Sigmoid colon (tissue), 4 donors: ENCODE data around the gene SUCO.

Experiments used
- CTCF ChIP-seq, 4 experiments: fragments of 450-650 bp in 3 of 4; fragments of 200-600 bp in 1 of 4; IDR thresholded peaks; one replicate each; pipeline ENCODE4 v1.5.1; 2016 to 2019; ENCODE audit warnings: antibody characterized with exemption in 4 of 4, mild to moderate bottlenecking in 3 of 4, moderate library complexity in 2 of 4
- EP300 ChIP-seq, 4 donors: sonication (generic); formaldehyde crosslinking; IDR thresholded peaks; one replicate each; pipeline ENCODE4 v1.6.1; 2017; ENCODE audit warnings: antibody characterized with exemption in 4 of 4
- POLR2A ChIP-seq, 2 donors: fragments of 450-650 bp; IDR thresholded peaks; one replicate each; pipeline ENCODE4 v1.6.1; 2016; ENCODE audit warnings: antibody characterized with exemption in 2 of 2, mild to moderate bottlenecking in 2 of 2, moderate library complexity in 2 of 2
- POLR2AphosphoS5 ChIP-seq, 4 donors: sonication (generic); formaldehyde crosslinking; IDR thresholded peaks; one replicate each; pipeline ENCODE4 v1.6.1; 2017; ENCODE audit warnings: antibody characterized with exemption in 4 of 4

GRCh38 chr1:172485626-172486025 lies 47.3 kb upstream of the SUCO start:
- TF ChIP-seq CTCF (IDR thresholded peaks at IDR 0.05), result no peak
- TF ChIP-seq EP300 (IDR thresholded peaks at IDR 0.05), result no peak
- no peak for TF ChIP-seq POLR2AphosphoS5 (IDR thresholded peaks at IDR 0.05)
- no peak for TF ChIP-seq POLR2A (IDR thresholded peaks at IDR 0.05)
